NCI-H1436 treated with DMSO at 0.1 percent for 48 hours (cell line): ENCODE results near the gene RPS6KA2.

Source experiments
- DNase-seq: peaks from one replicate; lab custom pipeline; 2025; lab: John Stamatoyannopoulos, UW

Gene RPS6KA2

DNA sequence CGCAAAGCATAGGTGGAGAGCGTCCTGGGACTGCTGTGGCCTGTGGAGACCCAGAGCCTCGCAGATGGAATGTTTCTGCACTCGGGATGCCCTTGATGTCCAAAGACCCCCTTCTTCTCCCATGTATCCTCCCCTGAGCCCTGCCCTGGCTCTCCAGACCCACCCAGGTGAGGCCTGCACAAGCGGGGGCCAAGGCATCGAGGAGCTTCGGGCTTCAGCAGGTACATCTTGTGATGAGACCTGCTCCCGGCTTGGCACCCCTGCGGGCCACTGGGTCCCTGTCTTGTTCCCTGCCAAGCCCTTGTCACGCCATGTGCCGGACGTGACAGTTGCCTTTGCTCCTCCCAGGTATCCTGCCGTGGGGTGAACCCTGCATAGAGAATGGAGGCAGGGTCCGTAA, 125.8 kb downstream of the RPS6KA2 start:
- DNase-seq: no peak

DNA sequence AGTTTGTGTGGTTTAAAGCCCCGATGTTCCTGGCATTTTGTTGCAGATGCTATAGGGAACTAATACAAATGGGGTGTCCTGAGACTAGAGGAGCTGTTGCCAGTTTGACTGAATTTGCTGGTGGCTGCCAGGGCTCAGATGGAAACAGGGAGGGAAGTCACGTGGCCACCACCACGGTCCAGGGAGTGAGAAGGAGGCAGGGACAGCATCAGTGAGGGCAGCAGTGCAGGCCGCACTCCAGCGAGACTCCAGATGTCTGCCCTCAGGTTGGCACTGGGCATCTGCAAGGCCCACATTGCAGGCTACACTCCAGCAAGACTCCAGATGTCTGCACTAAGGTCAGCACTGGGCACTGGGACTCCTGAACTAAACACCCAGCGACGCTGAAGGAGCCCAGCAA, 126.8 kb downstream of the RPS6KA2 start:
- no peak for DNase-seq

DNA sequence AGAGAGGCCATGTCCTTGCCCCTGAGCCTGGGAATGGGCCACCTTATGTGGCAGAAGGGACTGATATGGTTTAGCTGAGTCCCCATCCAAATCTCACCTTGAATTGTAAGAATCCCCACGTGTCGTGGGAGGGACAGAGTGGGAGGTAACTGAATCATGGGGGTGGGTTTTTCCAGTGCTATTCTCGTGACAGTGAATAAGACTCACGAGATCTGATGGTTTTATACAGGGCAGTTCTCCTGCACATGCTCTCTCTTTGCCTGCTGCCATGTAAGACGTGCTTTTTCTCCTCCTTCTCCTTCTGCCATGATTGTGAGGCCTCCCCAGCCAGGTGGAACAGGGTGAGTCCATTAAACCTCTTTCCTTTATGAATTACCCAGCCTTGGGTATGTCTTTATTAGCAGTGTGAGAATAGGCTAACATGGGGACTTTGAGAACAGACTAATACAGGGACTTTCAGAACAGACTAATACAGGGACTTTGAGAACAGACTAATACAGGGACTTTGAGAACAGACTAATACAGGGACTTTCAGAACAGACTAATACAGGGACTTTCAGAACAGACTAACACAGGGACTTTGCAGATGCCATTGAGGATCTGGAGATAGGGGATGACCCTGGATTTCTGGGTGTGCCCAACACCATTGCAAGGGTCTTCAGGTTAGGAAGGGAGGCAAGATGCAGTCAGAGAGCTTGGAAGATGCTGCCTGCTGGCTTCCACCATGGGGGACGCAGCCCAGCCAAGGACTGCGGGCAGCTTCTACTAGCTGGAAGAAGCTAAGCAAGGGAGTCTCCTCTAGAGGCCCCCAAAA, 127.5 kb downstream of the RPS6KA2 start:
- DNase-seq: no peak

DNA sequence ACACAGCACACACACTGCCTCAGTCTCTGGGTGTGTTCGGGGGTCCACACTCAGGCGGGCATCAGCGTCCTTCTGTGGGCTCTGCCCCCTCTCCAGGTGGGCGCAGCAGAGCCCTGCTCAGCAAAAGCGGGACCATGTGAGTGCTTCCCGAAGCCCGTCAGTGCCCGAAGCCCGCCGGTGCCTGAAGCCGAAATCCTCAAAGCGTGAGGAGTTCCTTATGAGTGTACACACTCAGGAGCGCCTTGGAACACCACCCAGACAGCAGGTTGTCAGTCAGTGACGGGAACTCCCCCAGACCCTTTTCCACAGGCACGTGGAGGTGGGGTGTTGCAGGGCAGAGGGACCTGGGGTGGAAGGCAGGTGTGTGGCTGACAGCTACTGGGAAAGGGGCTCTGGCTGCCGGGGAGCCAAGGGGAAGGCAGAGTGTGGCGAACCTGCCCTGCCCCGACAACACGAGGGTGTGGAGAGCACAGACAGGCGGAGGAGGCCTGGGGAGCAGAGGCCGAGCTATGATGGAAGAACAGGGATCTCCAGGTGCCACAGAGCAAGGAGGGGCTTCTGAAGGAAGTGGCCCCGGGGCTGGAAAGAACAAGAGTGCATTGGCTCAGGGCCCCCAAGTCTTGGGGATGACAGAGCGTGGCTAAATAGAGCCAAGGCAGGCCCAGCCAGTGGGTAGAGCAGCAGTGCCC, 128.2 kb downstream of the RPS6KA2 start:
- DNase-seq: no peak

DNA sequence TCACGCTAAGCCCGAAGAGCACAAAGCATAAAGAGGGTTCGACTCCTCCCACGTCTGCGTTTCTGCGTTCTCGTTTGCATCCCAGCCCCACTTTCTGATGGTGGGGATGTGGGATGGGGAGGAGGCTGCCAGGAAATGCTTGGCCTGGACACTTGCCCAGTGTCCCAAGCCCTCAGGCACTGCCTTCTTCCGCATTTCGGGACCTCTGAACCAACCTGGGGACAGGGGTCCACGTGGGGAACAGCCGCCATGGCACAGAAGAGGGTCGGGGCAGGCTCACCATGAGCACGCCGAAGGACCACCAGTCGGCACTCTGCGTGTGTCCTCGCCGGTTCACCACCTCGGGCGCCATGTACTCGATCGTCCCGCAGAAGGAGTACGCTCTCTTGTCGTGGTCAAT, 128.8 kb downstream of the RPS6KA2 start:
- DNase-seq: no peak

DNA sequence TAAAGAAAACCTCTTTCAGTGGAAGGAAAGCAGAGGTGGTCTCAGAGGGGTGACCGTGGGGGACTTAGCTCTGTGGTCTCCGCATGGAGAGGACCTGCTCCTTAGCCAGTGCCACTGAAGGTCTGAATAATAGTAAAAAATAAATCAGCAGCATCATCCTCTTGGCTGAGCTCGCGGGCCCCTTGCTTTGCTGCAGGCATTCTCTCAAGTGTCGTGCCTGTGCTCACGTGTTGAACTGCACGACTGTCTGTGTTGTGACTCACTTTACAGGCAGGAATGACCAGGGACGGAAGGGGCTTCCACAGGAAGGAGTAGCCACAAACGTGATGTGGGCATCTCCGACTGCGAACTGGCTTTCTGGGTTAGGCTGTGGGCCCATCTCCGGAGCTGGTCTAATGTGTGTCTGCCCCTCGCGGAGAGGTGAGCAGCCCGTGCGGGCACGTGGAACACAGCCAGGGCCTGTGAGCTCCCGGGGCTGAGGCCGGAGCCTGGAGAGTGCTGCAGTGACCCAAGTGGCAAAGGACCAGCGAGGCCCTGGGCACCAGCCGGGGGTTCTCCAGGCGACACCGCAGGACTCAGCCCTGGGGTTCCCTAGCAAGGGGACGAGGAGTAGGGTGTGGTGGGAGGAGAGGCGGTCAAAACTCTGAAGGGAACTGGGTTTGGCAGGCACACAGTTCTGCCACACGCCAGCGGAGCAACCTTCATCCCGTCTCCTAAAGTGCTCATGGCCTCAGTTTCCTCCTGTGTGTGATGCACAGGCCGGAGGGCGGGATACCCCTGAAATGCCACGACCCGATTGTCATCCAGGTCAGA, 129.8 kb downstream of the RPS6KA2 start:
- DNase-seq: no peak

DNA sequence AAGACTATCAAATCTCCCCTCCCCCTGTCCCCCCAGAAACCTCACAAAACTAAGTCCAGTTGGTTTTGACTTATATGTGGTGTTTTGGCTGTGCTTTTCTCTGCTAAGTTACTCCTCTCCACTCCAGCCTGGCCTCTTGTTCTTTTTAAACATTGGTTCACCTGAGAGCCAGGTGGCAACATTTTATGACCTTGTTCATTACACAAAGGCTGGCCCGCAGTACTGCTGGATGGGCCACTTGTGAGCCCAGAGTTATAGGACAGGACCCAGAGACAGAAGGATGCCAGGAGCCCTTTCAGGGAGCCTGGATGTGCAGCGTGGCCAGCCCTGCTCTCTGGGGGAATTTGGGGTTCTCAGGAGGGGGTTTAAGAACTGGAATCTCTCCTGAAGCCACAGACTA, 130.6 kb downstream of the RPS6KA2 start:
- no peak for DNase-seq

DNA sequence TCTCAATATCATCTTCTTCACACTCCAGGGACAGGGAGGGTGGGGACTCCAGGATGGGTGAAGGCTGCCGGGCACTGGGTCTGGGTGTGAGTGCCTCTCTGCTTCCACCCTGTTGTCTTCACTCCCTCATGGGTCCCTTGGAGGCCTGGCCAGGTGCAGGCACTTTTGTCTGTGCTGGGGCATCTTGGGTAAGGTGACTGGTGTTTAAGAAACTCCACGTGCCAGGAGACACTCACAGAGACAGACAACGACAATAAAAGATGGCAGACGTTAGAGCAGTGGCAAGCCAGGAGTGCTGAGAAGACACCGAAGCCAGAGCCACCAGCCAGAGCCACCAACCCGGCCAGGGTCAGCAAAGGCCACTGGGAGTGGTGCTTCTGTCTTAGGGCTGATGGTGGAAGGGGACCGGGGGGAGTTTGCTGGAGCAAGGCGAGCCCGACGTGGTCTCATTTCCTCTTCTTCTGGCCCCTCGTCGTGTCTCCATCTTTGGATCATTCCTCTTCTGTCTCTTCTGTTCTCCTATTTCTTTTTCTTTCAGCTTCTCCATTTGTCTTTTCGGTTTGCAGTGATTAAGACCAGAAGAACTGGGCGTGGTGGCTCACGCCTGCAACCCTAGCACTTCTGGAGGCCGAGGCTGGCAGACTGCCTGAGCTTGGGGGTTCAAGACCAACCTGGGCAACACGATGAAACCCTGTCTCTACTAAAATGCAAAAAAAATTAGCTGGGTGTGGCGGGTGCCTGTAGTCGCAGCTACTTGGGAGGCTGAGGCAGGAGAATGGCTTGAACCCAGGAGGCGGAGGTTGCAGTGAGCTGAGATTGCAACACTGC, 131.3 kb downstream of the RPS6KA2 start:
- no peak for DNase-seq

DNA sequence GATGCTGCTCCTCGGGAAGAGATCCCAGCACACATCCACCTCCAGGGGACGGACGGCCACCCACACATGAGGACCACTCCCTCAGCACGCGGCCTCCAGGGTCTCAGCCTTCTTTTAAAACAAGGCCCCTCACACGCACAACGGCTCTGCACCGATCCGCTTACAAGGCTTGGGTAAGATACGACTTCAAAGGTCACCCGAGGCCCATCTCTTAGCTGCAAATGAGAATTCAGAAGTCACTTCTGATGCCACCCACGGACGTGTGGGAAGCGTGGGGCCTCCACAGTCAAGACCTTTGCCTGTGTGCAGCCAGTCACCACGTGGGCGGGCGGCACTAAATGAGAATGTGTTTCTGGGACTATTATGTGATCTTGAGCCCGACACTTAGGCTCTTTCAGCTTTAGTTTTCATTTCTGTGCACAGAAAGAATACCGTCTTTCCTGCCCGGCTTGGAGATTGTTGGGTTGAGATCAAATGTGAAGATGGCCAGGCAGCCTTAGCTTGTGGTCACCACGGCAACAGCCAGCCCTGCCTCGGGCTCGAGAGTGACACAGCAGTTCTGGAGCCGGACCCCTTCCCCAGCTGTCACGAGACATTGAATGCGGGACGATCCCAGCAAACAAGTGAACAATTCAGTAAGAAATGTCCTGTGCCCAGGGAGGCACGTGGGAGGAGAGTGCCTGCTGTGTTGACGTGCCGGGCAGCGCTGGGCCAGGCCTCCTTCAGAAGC, 132.1 kb downstream of the RPS6KA2 start:
- no peak for DNase-seq

DNA sequence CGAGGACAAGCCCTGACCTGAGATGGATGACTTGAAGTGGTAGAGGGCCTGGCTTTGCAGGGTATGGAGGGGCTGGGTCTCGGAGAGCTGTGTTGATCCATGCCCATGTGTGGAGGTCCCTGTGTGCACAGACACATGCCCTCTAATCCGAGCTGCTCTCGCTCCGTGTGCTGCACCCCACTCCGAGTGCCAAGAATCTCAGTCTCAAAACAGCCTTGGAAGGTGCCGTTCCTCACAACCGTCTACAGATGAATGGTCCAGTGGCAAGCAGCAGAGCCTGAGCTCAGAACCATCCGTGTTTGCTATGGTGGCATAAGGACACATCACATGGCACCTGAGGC, 133.0 kb downstream of the RPS6KA2 start:
- DNase-seq: no peak

DNA sequence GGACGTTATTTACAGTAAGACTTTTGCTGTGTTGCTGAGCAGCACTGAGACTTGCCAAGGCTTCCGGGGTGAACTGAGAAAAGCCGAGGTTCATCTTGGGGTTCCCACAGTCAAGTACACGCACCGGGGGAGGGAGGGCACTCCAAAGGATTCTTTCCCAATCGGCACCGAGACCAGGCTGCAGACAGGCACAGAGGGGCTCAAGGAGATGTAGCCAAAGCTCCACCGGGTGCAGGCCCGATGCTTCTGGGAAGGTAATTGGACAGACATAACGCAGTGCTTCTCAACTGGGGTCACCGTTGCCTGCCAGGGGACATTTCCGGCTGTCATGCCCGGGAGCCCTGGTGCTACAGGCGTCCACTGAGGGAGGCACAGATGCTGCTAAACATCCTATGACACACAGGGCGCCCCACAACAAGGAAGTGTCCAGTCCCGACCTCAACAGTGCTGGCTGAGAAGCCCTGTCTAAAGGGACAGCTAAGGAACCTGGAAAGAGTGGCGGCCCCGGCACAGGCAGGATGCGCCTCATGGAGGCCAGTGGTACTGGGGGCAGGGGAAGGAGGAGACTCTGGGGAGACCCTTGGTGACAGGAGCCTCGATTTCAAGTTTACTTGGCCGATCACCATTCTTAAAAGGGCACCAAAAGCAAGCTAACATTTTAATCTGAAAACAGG, 133.5 kb downstream of the RPS6KA2 start:
- DNase-seq: no peak

DNA sequence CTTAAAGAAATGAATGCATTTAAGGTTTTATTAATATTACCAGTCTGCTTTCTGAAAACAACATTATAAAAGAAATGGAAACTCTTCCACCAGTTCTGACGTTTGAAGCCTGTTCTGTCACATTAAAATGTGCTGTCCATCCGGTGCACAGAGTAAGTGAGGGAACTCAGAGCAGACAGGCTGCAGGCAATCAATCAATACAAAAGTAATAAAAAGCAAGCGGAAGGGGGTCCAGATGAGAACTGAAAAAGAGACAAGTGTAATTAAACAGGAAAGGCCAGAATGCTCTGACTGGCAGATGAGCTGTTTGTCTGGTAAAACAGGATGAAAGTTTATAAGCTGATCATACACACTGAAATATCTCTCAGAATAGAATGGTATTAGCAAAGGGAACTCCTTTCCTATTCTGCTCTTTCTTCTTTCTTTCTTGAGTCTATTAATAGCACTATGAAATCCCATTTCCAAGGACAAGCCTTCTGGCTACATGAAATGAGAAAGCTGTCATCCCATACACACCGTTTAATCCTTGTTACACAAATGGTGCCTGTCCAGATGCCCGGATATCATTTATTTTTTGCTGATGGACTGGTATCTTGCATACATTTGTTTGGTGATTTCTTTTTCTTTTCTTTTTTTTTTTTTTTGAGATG, 134.8 kb downstream of the RPS6KA2 start:
- no peak for DNase-seq

DNA sequence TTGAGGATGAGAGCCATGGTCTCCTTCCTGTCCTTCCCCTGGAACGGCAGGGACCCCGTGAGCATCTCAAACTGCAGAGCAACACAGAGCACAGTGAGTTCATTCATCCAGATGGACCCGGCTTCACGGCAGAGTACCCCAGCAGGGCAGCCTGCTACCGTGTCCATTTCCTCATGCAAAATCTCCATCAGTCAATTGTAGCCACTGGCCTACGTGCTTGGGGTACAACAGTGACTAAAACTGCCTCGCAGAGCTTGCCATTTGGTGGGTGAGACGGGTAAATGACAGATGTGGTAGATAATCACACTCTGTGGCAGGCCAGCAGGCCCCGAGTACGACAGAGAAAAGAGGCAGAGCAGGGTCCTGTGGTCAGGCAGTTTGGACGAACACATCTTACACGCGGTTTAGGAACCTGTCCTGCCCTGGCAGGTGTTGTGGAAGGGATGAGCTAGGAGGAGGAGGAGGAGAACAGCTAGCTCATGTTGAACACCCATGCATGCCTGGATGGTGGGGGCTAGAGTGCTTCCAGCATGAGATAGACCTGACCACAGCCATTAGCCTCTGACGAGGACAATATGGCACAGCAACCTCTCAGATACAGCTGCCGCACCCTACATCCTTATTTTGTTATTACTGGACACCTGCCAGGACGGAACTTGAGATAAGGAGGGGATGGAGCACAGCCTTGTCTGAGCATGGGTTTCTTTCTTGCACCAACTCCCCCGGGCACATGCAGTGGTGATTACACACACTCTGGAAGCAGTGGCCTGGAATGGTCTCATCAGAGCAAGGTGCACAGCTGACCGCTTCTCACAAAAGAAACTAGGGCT, 136.2 kb downstream of the RPS6KA2 start:
- DNase-seq: no peak

DNA sequence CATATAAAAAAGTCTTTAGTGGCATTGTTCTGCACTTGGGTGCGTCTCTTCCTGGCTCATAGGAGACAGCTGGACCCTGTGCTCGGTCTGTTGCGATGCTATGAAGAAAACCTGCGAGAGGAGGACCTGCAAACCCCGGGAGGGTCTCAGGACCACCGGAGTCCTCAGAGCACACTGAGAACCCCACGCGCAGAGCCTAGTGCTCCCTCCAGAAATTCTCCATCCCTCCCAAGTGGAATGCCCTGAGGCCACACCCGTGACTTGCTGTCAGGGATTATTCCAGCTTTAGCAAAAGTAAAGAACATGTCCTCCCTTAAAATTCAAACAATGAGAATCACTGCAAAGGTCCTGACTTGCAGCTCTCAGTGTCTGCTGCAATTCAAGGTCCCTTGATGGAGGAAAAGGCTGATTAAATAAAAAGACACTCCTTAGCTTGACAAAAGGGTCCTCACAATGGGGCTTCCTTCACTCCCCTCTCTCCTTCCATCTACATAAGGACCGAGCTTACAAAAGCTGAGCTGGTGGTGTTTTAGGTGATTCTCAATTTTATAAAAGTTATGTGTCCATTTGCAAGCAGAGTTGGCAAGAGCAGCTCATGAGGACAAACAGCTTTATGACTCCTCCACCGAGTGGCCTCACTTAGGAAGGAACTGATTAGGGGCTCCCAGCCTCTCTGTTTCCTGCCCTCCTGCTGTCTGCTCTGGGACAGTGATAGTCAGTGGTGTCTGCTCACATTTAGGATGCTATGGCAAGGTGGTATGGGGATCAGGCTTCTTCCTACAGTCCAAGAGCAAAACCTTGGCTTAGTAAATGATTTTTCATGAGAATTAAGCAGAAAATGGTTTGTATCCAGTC, 137.5 kb downstream of the RPS6KA2 start:
- DNase-seq: no peak

DNA sequence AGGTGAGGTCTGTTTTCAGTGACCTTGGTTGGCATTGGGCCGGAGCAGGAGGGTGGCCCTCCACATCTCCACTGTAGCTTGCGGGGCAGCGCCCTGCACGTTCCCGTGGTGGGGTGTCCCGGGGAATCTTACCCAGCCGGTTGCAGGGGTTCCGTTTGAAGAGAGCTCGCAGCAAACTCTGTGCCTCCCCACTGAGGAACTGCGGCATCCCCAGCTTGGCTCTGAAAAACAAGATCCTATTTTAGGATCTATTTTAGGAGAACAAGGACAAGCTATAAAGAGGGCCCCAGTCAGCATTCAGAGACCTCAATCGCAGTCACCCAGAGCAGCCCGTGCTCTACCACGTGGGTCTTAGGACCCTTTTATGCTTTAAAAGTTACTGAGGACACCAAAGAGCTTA, 138.3 kb downstream of the RPS6KA2 start:
- no peak for DNase-seq

DNA sequence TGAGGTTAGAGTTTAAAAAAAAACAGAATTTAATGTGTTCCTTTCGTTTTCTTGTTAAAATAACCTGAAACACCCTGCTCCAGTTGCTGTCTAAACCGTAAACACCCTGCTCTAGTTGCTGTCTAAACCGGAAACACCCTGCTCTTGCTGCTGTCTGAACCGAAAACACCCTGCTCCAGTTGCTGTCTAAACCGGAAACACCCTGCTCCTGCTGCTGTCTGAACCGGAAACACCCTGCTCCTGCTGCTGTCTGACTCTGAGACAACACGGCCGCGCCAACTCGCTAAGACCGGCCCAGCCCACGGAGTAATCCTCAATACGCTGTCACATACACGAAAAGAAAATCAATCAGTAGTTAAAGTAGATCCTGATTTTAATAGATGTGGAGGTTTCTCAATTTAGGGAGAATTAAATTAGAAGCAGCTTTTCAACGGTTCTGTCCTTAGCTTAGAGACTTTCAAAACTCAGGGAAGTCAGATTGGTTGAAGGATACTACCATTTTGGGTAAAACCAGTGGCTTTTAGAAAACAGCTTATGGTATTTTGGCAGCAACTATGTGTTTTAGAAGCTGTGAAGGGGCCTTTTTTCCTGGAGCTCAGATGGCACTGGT, 138.9 kb downstream of the RPS6KA2 start:
- DNase-seq: no peak

DNA sequence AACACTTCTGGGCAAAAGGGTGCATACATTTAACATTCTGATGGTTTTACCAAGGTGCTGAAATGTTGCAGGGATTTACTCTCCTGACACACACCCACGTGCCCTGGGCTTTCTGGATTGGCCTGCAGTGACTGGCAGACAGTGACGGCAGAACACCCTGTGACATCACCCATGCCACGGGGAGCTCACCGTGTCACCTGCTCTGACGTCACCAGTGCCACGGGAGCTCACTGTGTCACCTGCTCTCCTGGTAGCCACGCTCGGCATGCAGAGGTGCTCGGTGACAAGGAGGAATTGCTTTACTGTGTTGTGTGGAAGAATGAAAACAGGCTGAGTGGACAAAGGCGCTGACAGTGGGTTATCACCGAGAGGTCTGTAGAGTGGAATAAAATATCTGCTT, 139.9 kb downstream of the RPS6KA2 start:
- no peak for DNase-seq

DNA sequence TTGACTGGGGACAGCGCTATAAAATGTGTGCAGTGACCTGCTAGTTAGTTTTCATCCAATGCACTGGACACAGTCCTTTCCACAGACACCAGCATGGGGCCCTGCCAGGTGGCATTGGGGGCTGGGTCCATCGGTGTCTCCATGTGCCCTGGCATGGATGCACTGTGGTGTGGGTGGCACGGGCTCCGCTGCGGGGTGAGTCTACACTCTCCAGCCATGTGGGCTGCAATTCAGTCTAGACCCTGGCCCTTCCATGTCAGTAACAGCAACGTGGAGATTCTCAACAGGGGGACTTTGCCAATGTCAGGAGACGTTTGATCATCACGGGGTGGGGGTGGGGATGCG, 140.5 kb downstream of the RPS6KA2 start:
- DNase-seq: no peak
